Common myeloid progenitor, CD34-positive (primary cell): ENCODE measurements around the gene SYNPO2.
A peak's percentile ranks its signal among the peaks of the same experiment; 100 is the strongest.

ENCODE experiments used
- CTCF ChIA-PET: fragments of 350-600 bp; sonication (Branson Sonifier 250); formaldehyde crosslinking; loops from one replicate; lab custom pipeline; 2021; ENCODE audit warnings: antibody characterized with exemption; lab: Charles Lee
- POLR2A ChIA-PET: fragments of 350-600 bp; sonication (Branson Sonifier 250); formaldehyde crosslinking; loops from one replicate; lab custom pipeline; 2021; ENCODE audit warnings: antibody characterized with exemption; lab: Charles Lee
- DNase-seq, 3 donors: peaks; one replicate each; pipeline versions ENCODE4 v3.0.0 to v3.0.0-alpha.2; 2013
- H3K27ac ChIP-seq, 2 experiments: 1 replicate in 1 of 2; 2 replicates in 1 of 2; pipeline ENCODE4 v1.7.0; 2013; ENCODE audit warnings: inconsistent platforms in 2 of 2, low read length in 2 of 2, mild to moderate bottlenecking in 2 of 2, low read depth in 1 of 2, moderate library complexity in 1 of 2; ENCODE audit not compliant: severe bottlenecking in 2 of 2, insufficient read depth in 1 of 2, poor library complexity in 1 of 2
- H3K27me3 ChIP-seq, 5 experiments: replicated peaks in 2 of 5; 1 replicate in 3 of 5; 2 replicates in 2 of 5; pipeline versions ENCODE4 v1.6.1 to v1.7.0; 2013; ENCODE audit warnings: low read length in 4 of 5, mild to moderate bottlenecking in 2 of 5, moderate library complexity in 2 of 5, inconsistent platforms in 1 of 5; ENCODE audit not compliant: insufficient read depth in 5 of 5, control insufficient read depth in 4 of 5
- H3K36me3 ChIP-seq, 4 experiments: 1 replicate in 2 of 4; 2 replicates in 2 of 4; pipeline versions ENCODE4 v1.6.1 to v1.7.0; 2013; ENCODE audit warnings: low read length in 3 of 4, control low read depth in 1 of 4, mild to moderate bottlenecking in 1 of 4; ENCODE audit not compliant: control insufficient read depth in 4 of 4, insufficient read depth in 4 of 4
- H3K4me1 ChIP-seq, 4 experiments: 1 replicate in 3 of 4; 2 replicates in 1 of 4; pipeline versions ENCODE4 v1.6.1 to v1.7.1; 2013; ENCODE audit warnings: low read length in 3 of 4, mild to moderate bottlenecking in 3 of 4, control low read depth in 1 of 4, inconsistent platforms in 1 of 4, moderate library complexity in 1 of 4; ENCODE audit not compliant: control insufficient read depth in 4 of 4, insufficient read depth in 4 of 4; ENCODE audit errors: control extremely low read depth in 1 of 4
- H3K4me3 ChIP-seq, 7 experiments: 1 replicate in 4 of 7; 2 replicates in 3 of 7; pipeline versions ENCODE4 v1.5.1 to v1.7.0; 2013; ENCODE audit warnings: mild to moderate bottlenecking in 7 of 7, low read length in 6 of 7, moderate library complexity in 6 of 7, inconsistent platforms in 2 of 7, low read depth in 2 of 7, control low read depth in 1 of 7; ENCODE audit not compliant: insufficient read depth in 4 of 7, control insufficient read depth in 1 of 7; ENCODE audit errors: extremely low read depth in 1 of 7
- H3K9me3 ChIP-seq, 5 experiments: 1 replicate in 4 of 5; 2 replicates in 1 of 5; pipeline versions ENCODE4 v1.6.1 to v1.7.1; 2013; ENCODE audit warnings: low read length in 4 of 5, mild to moderate bottlenecking in 2 of 5, inconsistent platforms in 1 of 5, low read depth in 1 of 5, moderate library complexity in 1 of 5; ENCODE audit not compliant: control insufficient read depth in 4 of 5, insufficient read depth in 2 of 5; ENCODE audit errors: control extremely low read depth in 1 of 5
- WGBS: methylation state at CpG from one replicate; pipeline ENCODE4 v1.1.5; 2013; ENCODE audit not compliant: insufficient coverage; 5-methylcytosine and 5-hydroxymethylcytosine counted together

The SYNPO2 gene

GRCh38 chr4:119032921-119033685 is 144.4 kb downstream of the SYNPO2 start:
- H3K9me3 ChIP-seq = no peaks in the 10 kb centered on the region
- H3K36me3 ChIP-seq = no peaks in the 10 kb centered on the region
- H3K4me3 ChIP-seq = no peak overlapping the region
- ChIA-PET CTCF (no interaction called here), POLR2A (no interaction called here)
- DNase-seq = no peak
- H3K27ac ChIP-seq = no peak overlapping the region
- 100% methylated on average over 2 of the region's 6 CpGs for WGBS
- H3K4me1 ChIP-seq = peaks cover 0 to 3% (median under 1%) of the 10 kb centered on the region in 4 experiments
- peaks cover 0 to 2% (median 0%) of the 10 kb centered on the region in 5 experiments for H3K27me3 ChIP-seq

GRCh38 chr4:119034276-119035008 is 145.8 kb downstream of the SYNPO2 start:
- peaks cover 0 to 4% (median 2%) of the 10 kb centered on the region in 4 experiments for H3K4me1 ChIP-seq
- H3K27ac ChIP-seq = no peak overlapping the region
- H3K36me3 ChIP-seq = no peaks in the 10 kb centered on the region
- DNase-seq = no peak
- WGBS = 80% methylated on average over 3 of the region's 4 CpGs
- CTCF ChIA-PET = interaction anchor here (2.0 kb wide), 1 partner anchor 254 kb away, joined by 6 read pairs; no protein-coding TSS in a partner anchor
- no peaks in the 10 kb centered on the region for H3K9me3 ChIP-seq
- H3K27me3 ChIP-seq = peaks cover 0 to 2% (median 0%) of the 10 kb centered on the region in 5 experiments
- POLR2A ChIA-PET = no interaction called here
- H3K4me3 ChIP-seq = no peak overlapping the region

DNA sequence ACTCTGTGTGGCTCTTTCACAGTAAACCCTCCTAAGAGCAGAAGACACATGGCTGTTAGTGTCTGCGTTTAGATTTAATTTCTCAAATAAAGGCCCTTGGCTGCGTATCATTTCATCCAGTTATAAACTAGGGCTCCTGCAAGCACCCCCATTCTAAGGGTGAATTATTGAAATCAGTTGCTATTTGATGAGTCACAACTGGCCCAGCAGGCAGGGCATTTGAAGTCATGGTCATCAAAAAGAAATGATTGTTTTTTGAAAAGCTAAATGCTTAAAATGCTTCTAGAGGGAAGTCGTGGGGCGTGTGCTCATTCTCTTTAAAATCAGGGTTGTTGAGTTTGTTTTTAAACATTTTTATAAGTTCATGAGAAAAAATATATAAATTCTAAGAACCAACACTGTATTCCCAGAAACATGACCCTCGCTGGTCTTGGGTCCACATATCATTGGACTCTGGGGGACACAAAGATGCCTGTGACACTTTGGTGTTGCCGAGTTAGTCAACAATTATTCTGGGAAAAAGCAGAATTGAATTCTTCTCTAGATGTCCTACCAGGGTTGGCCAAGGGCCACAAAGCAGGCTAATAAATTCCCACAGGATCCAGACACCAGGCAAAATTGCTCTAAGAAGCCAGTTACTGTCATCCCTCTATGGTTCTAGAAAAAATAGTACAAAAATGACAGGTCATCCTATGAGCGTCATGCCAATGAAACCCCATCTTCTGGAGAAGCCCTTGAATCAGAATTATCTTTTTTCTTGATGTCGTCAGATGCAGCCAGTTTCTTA is 147.5 kb downstream of the SYNPO2 start:
- Histone ChIP-seq H3K4me1 (peaks cover 0 to 4% (median 2%) of the 10 kb centered on the region in 4 experiments), H3K27me3 (peaks cover 0 to 2% (median 0%) of the 10 kb centered on the region in 5 experiments), H3K9me3 (no peaks in the 10 kb centered on the region), H3K36me3 (no peaks in the 10 kb centered on the region), H3K27ac (no peak overlapping the region), H3K4me3 (no peak overlapping the region)
- DNase-seq = no peak
- ChIA-PET CTCF (interaction anchor here (0.8 kb wide), 1 partner anchor 256 kb away, joined by 3 read pairs; no protein-coding TSS in a partner anchor), POLR2A (no interaction called here)
- no CpG with 5 or more reads among the region's 8 CpGs for WGBS

- H3K4me1 ChIP-seq = peaks cover 0 to 7% (median 2%) of the 10 kb centered on the region in 4 experiments
- WGBS = no CpG with 5 or more reads among the region's 1 CpG
These were observed 149.1 kb downstream of the SYNPO2 start for GRCh38 chr4:119037709-119038108.

DNA sequence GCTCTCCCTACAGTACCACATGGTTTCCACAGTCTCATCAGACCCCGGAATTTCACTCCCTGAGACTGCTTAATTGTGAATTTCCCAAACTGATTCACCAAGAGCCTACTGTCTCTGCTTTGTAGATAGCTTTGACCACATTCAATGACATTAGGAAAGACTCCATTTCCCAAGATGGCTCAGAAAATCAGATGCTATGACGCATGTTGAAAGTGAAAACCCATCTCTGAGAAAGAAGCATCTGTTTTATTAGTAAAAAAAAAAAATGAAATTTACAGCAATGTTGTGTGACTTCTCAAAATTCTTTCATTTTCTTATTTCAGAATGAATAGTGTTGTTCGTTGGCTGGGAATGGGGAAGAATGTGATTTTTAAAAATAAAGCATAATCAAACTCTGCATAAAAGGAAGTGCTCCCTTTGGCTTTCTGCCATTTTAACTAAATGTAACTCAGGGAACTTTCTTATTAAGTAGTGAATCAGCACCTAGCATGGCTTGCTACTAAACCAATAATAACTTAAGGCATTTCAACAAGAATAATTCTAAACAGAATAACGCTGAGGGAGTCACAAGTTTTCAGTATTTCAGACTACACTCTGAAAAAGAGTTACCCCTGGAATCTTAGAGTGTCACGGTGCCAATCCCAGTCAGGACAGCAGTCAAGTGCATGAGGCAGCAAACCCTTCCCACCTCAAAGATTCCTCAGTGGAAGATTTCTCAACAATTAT is 149.6 kb downstream of the SYNPO2 start:
- DNase-seq = peak; percentile 22 to 63 (median 58)
- H3K4me1 ChIP-seq = peaks cover 0 to 7% (median 2%) of the 10 kb centered on the region in 4 experiments
- H3K36me3 ChIP-seq = no peaks in the 10 kb centered on the region
- 67% methylated on average over 3 of the region's 5 CpGs for WGBS
- H3K9me3 ChIP-seq = no peaks in the 10 kb centered on the region
- CTCF ChIA-PET = interaction anchor here (1.0 to 1.6 kb wide), 3 partner anchors 12 to 275 kb away, joined by 3 to 5 read pairs (median 3); no protein-coding TSS in a partner anchor
- peaks cover 0 to 2% (median 0%) of the 10 kb centered on the region in 5 experiments for H3K27me3 ChIP-seq
- H3K27ac ChIP-seq = no peak overlapping the region
- POLR2A ChIA-PET = no interaction called here
- no peak overlapping the region for H3K4me3 ChIP-seq

More at GRCh38 chr4:119037709-119038108, 149.1 kb downstream of the SYNPO2 start:
- ChIA-PET POLR2A (no interaction called here), CTCF (interaction anchor here (1.0 to 1.6 kb wide), 2 partner anchors 171 to 275 kb away, joined by 3 to 5 read pairs; no protein-coding TSS in a partner anchor)
- Histone ChIP-seq H3K27ac (no peak overlapping the region), H3K9me3 (no peaks in the 10 kb centered on the region), H3K36me3 (no peaks in the 10 kb centered on the region), H3K27me3 (peaks cover 0 to 2% (median 0%) of the 10 kb centered on the region in 5 experiments), H3K4me3 (no peak overlapping the region)
- DNase-seq = no peak

- H3K27ac ChIP-seq = no peak overlapping the region
- peaks cover 0 to 6% (median under 1%) of the 10 kb centered on the region in 4 experiments for H3K4me1 ChIP-seq
- CTCF ChIA-PET = interaction anchor here (1.0 to 4.9 kb wide), 8 partner anchors 10 to 274 kb away, joined by 3 to 23 read pairs (median 3); partner anchors contain the start of gene USP53
These were observed 150.5 kb downstream of the SYNPO2 start for GRCh38 chr4:119039160-119039559.

More at GRCh38 chr4:119039160-119039559, 150.5 kb downstream of the SYNPO2 start:
- POLR2A ChIA-PET = no interaction called here
- DNase-seq = no peak
- 100% methylated on average over 1 of the region's 1 CpG for WGBS
- Histone ChIP-seq H3K4me3 (no peak overlapping the region), H3K36me3 (no peaks in the 10 kb centered on the region), H3K9me3 (no peaks in the 10 kb centered on the region), H3K27me3 (peaks cover 0 to 2% (median 0%) of the 10 kb centered on the region in 5 experiments)
